Thyroid gland (tissue), 4 donors: ENCODE results near the gene C1QL4. TPM values are rescaled to one million over a fixed set of nuclear protein-coding genes. Genes with fewer than 3 reads are reported as not detected.

Source experiments
- DNase-seq, 2 donors: peaks; one replicate each; pipeline ENCODE4 v3.0.0-alpha.2; 2019
- H3K27ac ChIP-seq, 3 donors: fragments of 200-600 bp; sonication (generic); 1 replicate in 2 of 3; 2 replicates in 1 of 3; pipeline ENCODE4 v1.5.1; 2016 to 2019; ENCODE audit warnings: mild to moderate bottlenecking in 1 of 3, moderate library complexity in 1 of 3
- H3K27me3 ChIP-seq: fragments of 200-600 bp; sonication (generic); one replicate; pipeline ENCODE4 v1.5.1; 2019
- H3K36me3 ChIP-seq, 2 donors: fragments of 200-600 bp; sonication (generic); one replicate each; pipeline ENCODE4 v1.5.1; 2016 to 2019
- H3K4me1 ChIP-seq, 2 donors: fragments of 200-600 bp; sonication (generic); one replicate each; pipeline ENCODE4 v1.5.1; 2017 to 2019
- H3K4me3 ChIP-seq, 3 donors: fragments of 200-600 bp; sonication (generic); replicated peaks in 1 of 3; 1 replicate in 2 of 3; 2 replicates in 1 of 3; pipeline ENCODE4 v1.5.1; 2016; ENCODE audit warnings: mild to moderate bottlenecking in 1 of 3
- H3K9me3 ChIP-seq: fragments of 200-600 bp; sonication (generic); one replicate; pipeline ENCODE4 v1.5.1; 2017
- POLR2A ChIP-seq, 2 donors: fragments of 450-650 bp; IDR thresholded peaks; one replicate each; pipeline ENCODE4 v1.6.1; 2017; ENCODE audit warnings: antibody characterized with exemption in 2 of 2, mild to moderate bottlenecking in 2 of 2, moderate library complexity in 1 of 2
- WGBS, 2 donors: methylation state at CpG; one replicate each; pipeline ENCODE4 v1.1.5; 2017; 5-methylcytosine and 5-hydroxymethylcytosine counted together
- intact Hi-C: fragments of 100-400 bp; cut with DNase I; formaldehyde crosslinking; loops from one replicate; pipeline ENCODE4 v1.15.1; 2023
- total RNA-seq, 4 donors: library from RNA; depleted of rRNA; stranded (reverse); fragments of >200 nt; gene quantifications; one replicate each; pipeline ENCODE4 v1.2.3, GENCODE V29; 2016
- TF ChIP-seq, protein P1 (sequence below), 6 experiments: fragments of 200-600 bp in 3 of 6; fragments of 450-650 bp in 3 of 6; sonication (generic) in 3 of 6; IDR thresholded peaks; one replicate each; pipeline ENCODE4 v1.5.1; 2016 to 2019; ENCODE audit warnings: antibody characterized with exemption in 6 of 6, mild to moderate bottlenecking in 2 of 6, inconsistent platforms in 1 of 6, moderate library complexity in 1 of 6

C1QL4 gene
- total RNA-seq, 4 donors from 2014 or later = 0.67 to 1.2 (median 0.73) TPM; not detected in 1

DNA sequence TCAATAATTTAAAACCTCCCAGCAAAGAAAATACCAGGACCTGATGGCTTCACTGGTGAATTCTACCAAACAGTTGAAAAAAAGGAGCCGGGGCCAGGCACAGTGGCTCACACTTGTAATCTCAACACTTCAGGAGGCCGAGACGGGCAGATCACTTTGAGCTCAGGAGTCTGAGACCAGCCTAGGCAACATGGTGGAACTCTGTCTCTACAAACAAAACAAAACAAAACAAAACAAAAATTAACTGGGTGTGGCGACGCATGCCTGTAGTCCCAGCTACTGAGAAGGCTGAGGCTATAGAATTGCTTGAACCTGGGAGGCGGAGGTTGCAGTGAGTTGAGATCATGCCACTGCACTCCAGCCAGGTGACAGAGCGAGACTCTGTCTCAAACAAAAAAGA is 27.6 kb downstream of the C1QL4 start:
- H3K4me1 ChIP-seq = no peaks in the 10 kb centered on the region
- H3K27ac ChIP-seq = no peak overlapping the region
- TF ChIP-seq, protein P1, sequence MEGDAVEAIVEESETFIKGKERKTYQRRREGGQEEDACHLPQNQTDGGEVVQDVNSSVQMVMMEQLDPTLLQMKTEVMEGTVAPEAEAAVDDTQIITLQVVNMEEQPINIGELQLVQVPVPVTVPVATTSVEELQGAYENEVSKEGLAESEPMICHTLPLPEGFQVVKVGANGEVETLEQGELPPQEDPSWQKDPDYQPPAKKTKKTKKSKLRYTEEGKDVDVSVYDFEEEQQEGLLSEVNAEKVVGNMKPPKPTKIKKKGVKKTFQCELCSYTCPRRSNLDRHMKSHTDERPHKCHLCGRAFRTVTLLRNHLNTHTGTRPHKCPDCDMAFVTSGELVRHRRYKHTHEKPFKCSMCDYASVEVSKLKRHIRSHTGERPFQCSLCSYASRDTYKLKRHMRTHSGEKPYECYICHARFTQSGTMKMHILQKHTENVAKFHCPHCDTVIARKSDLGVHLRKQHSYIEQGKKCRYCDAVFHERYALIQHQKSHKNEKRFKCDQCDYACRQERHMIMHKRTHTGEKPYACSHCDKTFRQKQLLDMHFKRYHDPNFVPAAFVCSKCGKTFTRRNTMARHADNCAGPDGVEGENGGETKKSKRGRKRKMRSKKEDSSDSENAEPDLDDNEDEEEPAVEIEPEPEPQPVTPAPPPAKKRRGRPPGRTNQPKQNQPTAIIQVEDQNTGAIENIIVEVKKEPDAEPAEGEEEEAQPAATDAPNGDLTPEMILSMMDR (IDR thresholded peaks at IDR 0.05) = no peak
- no peak for TF ChIP-seq POLR2A (IDR thresholded peaks at IDR 0.05)
- intact Hi-C loops = no loop called here
- no peaks in the 10 kb centered on the region for H3K27me3 ChIP-seq
- H3K4me3 ChIP-seq = no peak overlapping the region
- peak in 1 of 2 donors; percentile 20 for DNase-seq
- 65% methylated on average over 7 of the region's 7 CpGs for WGBS, 2 donors
- H3K9me3 ChIP-seq = no peaks in the 10 kb centered on the region
- no peaks in the 10 kb centered on the region for H3K36me3 ChIP-seq

- intact Hi-C loops = no loop called here
- Histone ChIP-seq H3K4me1 (no peaks in the 10 kb centered on the region), H3K27ac (no peak overlapping the region), H3K4me3 (no peak overlapping the region), H3K27me3 (no peaks in the 10 kb centered on the region), H3K36me3 (no peaks in the 10 kb centered on the region), H3K9me3 (no peaks in the 10 kb centered on the region)
- no peak for DNase-seq
- WGBS, 2 donors = 78 to 80% methylated on average over 6 of the region's 6 CpGs
- TF ChIP-seq, protein P1 (IDR thresholded peaks at IDR 0.05) = no peak
- no peak for TF ChIP-seq POLR2A (IDR thresholded peaks at IDR 0.05)
Measured at GRCh38 chr12:49305762-49306510, 31.1 kb downstream of the C1QL4 start.

GRCh38 chr12:49304161-49304560 is 32.8 kb downstream of the C1QL4 start:
- Histone ChIP-seq H3K4me1 (no peaks in the 10 kb centered on the region), H3K9me3 (no peaks in the 10 kb centered on the region), H3K27ac (no peak overlapping the region), H3K27me3 (no peaks in the 10 kb centered on the region), H3K36me3 (no peaks in the 10 kb centered on the region), H3K4me3 (no peak overlapping the region)
- intact Hi-C loops = no loop called here
- no peak for TF ChIP-seq POLR2A (IDR thresholded peaks at IDR 0.05)
- TF ChIP-seq, protein P1 (IDR thresholded peaks at IDR 0.05) = no peak
- no peak for DNase-seq
- 79 to 88% methylated on average over 2 of the region's 2 CpGs for WGBS, 2 donors

DNA sequence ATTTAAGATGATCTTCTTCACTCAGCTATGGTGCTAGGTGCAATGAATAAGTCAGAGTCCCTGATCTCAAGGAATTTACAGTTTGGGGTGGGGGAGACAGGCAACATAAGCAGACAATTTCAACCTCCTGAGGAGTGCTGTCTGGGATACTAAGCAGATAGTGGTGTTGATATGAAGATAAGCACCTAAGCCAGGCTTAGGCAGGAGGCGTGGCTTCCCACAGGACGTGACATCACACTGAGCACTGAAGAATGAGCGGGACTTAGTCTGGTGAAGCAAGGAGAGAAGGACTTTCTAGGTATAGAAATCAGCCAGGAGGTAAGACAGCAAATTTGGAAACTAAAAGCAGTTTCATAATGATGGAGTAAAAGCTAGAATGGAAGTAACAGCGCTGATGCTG is 35.2 kb downstream of the C1QL4 start:
- H3K27ac ChIP-seq = no peak overlapping the region
- no peak for DNase-seq
- intact Hi-C loops = no loop called here
- H3K27me3 ChIP-seq = peaks cover 16% of the 10 kb centered on the region
- H3K9me3 ChIP-seq = no peaks in the 10 kb centered on the region
- TF ChIP-seq, protein P1 (IDR thresholded peaks at IDR 0.05) = no peak
- no peak for TF ChIP-seq POLR2A (IDR thresholded peaks at IDR 0.05)
- no peak overlapping the region for H3K4me3 ChIP-seq
- H3K36me3 ChIP-seq = no peaks in the 10 kb centered on the region
- 67 to 78% methylated on average over 4 of the region's 4 CpGs for WGBS, 2 donors
- peaks cover 8 to 9% of the 10 kb centered on the region in 2 donors for H3K4me1 ChIP-seq

DNA sequence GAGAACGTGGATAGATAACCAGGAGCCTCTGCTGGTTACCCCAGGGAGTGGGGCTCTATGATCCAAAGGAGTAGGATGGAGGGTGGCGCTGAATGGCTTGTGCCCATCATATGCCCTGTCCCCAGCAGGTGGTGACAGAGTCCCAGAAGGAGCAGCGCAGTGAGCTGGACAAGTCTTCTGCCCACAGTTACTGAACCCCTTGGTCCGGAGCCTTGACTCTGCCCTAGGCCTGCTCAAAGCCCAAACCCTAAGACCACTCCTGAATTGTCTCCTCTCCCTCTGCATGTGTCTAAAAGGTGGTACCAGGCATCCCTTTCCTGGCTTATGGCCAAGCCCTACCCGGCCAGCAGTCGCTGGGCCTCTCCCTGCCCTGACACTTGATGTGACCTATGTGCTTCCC is 38.8 kb downstream of the C1QL4 start:
- H3K27me3 ChIP-seq = peaks cover 16% of the 10 kb centered on the region
- intact Hi-C loops = no loop called here
- no peak overlapping the region for H3K27ac ChIP-seq
- peaks cover 18 to 22% of the 10 kb centered on the region in 2 donors for H3K4me1 ChIP-seq
- no peaks in the 10 kb centered on the region for H3K36me3 ChIP-seq
- TF ChIP-seq POLR2A (IDR thresholded peaks at IDR 0.05) = no peak
- TF ChIP-seq, protein P1 (IDR thresholded peaks at IDR 0.05) = no peak
- H3K9me3 ChIP-seq = no peaks in the 10 kb centered on the region
- no peak overlapping the region for H3K4me3 ChIP-seq
- 48 to 54% methylated on average over 6 of the region's 6 CpGs for WGBS, 2 donors
- no peak for DNase-seq
